ENCODE data around the gene GLS.
A peak's percentile ranks its signal among the peaks of the same experiment; 100 is the strongest.
"Not testable (repeated sequence)": the region's sequence is repeated elsewhere in the genome, so short reads cannot be mapped to it uniquely, and the experiment has no call there.

GLS gene

DNA sequence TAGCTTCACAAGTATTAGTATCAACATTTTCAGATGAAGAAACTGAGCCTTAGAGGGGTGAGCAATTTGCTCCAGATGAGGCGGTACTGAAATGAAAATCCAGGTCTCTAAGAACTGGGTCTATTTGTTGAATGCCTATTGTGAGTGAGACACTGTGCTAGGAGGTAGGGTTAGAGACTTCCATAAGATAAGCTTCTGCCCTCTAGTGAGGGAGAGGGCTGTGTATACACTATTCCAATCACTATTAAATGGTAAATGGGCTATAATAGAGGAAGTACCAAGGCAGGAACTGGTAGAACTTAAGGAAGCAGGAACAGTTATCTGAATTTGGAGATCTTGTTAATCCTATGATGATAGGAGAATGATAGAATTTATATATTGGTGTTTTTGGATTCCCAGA is 23.6 kb upstream of the GLS start:
- DNase-seq = no peak

DNA sequence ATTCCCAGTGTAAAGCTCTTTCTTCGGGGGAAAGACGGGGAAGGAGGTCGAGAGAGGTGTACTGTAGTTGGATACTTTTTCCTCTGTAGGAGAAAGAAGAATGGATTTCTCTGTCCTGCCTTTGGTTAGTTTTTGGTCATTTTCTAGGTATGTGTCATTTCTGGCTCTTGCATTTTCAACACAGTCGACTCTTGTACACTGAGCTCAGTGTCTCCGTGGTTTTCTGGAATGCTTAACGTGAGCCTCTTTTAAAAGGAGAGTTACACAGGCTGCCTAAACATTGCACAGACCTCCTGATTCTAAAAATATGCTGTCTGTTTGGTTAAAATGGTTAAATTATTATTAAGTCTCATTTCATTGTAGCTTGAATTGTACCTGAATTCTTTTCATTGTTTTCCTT is 21.8 kb upstream of the GLS start:
- DNase-seq = peak; percentile 93

DNA sequence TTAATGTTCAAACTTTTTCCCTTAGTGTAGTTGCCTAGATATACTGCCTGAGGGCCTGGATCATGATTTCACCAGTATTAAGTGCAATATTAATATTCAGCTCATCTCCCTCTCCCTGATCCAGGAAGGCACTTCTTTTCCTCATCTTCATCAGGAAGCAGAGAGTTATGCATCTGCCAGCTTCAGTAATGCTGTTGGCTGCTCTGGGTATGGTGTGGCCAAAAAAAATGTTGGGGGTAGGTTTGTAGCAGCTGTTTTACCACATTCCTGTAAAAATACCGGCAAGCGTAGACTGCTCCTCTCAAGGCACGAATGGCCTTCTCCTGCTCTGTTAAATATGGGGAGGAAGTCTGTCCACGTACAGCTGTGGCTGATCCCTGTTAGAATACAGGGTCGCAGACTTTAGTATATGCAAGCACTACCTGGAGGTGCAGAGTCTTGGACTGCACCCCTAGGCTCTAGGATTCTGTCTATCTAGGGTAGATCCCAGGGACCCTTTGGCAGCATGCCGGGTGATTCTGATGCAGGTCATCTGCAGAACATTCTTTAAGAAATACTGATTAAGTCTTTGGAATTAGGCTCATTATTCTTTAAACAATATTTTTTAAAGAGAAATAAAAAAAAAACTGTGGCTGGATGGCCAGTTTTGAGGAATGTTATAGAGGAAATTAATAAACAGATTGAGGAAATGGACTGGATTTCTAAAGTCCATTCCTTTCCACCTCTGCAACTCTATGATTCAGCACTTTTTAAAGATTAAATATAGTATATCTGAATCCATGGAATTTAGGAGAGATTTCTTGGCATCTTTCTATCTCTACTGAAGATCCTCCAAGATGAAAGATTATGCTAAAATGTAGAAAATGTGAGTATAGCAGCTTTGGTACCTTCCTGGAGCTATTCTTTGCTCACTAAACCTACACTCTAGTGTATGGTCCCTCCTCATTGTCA is 21.0 kb upstream of the GLS start:
- peak; percentile 86 for DNase-seq

DNA sequence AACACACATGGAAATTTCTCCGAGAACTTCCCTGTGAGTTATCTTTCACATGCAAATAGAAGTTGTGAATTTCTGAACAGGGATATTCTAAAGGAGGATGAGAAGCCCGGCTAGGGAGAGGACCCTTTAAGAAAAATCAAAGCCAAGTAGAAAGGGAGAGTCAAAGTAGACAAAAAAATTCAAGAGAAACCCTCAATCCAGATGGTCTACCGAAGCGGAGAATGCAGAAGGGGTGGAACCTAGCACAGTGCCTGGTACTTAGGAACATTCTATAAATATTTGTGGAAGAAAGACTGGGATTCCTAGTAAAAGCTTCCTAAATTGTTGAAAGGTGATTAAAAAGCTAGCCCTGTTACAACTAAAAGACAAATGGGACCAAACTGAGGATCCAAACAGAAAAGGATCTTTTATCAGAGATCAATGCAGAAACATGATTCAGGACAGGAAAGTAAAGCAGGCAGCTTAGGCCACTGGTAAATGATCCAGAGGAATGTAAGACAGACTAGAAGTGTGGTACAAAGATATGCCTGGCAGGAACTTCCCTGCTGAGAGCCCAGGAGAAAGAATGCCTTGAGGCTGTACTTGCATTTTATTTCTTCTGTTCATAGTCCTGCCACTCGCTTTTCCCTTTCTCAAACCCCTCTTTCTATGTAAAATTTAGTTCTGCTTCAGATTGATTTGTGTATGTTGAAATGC is 19.5 kb upstream of the GLS start:
- DNase-seq = peak; percentile 96

DNA sequence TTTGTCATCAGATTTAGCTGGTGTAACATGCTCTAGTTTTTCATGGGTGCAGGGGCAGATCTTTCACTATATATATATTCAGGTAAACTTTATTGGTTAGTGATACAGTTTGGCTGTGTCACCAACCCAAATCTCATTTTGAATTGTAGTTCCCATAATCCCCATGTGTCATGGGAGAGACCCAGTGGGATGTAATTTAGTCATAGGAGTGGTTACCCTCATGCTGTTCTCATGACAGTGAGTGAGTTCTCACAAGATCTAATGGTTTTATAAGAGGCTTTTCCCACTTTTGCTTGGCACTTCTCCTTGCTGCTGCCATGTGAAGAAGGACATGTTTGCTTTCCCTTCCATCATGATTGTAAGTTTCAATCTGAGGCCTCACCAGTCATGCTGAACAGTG is 18.5 kb upstream of the GLS start:
- not testable (repeated sequence) for DNase-seq

DNA sequence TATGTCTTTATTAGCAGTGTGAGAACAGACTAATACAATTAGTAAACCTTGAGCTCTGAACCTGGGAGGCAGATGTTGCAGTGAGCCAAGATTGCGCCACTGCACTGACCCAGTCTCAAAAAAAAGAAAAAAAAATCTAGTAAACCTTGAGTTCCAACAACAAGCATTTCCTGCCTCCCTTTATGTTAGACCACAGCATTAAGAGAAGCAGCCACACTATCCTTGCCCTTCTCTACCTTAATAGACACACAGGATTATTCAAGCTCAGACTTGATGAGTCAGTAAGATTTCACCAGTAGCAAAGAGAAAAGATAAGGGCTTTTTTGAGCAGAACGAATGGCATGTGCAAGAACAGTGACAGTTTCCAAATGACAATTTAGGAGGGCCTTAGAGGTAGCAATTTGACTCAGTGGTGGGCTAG is 18.0 kb upstream of the GLS start:
- no peak for DNase-seq

DNA sequence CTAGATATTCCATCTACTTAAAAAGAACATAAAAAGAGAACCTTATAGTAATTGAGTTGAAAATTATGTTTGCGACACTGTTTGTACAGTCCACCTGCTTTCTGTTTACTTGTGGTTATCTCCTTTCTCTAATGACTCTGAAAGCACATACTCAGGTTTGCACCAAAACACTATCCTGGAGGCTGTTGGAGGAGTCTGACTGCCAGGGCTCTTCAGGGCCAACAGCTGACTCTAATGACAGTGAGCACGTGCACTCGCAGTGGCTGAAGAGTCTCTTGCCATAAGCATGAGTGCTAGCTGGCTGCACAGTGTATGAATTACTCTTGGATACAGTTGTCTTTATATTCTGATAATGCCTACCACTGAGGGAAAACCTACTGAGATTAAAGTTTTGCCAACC is 16.7 kb upstream of the GLS start:
- DNase-seq = peak; percentile 67

DNA sequence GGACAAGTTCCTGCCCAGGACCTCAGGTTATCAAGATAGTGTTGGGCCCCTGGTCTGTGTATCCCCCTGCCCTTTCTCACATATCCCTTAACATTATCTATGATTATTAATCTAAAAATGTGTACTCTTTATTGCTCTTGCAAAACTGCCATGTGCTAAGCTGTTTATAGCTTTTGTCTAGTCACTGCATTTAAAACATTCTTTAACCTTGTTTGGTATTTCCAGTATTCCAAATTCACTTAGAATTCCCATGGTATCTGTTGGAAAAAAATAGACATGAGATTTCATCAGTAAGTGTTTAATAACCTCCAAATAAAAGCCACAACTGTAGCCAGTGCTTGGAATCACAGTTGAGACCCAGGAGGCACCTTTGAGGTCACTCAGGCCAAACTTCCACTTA is 16.2 kb upstream of the GLS start:
- DNase-seq = peak; percentile 92

DNA sequence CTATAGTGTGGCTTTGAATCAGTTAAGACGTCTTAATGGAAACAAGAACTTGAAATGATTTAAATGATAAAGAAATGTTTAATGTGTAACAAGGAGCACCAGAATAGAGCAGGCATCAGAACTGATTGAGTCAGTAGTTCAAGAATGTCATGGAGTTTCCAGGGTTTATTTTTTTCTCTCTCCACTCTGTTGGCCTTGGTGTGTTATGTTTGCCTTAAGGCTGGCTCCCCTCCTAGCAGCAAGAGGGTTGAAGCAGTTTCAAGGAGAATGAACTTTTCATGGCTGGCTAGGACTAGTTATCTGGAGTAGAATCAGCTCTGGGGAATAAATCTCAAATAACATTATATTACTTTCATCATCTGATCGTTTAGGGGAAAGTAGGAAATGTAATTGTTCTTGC is 13.4 kb upstream of the GLS start:
- peak; percentile 88 for DNase-seq

DNA sequence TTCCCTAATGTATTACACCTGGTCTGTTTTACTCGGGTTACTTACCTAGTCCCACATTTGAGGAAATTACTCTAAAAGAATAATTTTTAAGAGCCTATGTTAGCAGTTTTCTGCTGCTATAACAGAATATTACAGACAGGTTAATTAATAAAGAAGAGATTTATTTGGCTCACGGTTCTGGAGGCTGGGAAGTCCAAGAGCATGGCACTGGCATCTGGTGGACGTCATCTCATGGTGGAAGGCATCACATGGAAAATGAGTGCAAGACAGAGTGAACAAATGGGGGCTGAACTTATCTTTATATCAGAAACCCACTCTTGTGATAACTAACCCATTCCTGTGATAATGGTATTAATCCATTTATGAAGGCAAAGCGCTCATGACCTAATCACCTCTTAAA is 12.8 kb upstream of the GLS start:
- DNase-seq = no peak

DNA sequence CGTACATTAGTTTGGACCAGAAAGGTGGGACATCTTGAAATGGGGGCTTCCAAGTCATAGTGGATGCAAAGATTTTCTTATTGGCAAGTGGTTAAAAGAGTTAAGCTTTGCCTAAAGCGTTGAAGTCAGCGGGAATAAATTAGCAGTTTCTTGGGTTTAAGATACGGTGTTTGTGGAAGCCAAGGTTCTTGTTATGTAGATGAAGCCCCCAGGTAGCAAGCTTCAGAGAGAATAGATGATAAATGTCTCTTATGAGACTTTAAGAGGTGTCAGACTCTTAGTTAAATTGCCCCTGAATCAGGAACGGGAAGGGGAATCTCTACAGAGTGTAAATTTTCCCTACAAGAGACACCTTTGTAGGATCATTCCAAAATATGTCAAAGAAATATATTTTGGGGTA is 10.9 kb upstream of the GLS start:
- DNase-seq = no peak

DNA sequence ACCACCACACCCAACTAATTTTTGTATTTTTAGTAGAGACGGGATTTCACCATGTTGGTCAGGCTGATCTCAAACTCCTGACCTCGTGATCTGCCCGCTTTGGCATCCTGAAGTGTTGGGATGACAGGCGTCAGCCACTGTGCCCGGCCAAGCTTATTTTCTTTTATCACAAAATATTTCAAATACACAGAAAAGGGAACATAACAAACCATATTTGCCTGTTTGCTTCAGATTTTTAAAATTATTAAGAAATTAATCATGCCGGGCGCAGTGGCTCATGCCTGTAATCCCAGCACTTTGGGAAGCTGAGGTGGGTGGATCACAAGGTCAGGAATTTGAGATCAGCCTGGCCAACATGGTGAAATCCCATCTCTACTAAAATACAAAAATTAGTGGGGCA is 7.2 kb upstream of the GLS start:
- DNase-seq = not testable (repeated sequence)

DNA sequence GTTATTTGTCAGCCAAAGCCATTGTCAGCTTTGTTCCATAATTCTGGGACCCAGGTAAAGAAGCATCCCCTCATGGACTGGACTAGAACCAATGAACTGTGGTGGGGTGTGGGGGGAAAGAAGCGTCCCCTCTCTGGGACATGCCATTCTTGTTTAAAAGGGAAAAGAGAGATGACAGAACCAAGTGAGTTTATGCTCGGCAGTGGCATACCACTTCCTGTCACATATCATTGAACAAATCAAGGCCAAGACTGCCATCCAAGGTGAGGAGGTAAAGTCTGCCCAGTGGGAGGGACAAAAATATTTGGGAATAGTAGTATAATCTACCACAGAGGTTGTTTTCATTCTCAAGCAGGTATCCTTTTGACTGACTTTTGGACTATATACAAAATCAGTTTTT is 4.7 kb upstream of the GLS start:
- no peak for DNase-seq

DNA sequence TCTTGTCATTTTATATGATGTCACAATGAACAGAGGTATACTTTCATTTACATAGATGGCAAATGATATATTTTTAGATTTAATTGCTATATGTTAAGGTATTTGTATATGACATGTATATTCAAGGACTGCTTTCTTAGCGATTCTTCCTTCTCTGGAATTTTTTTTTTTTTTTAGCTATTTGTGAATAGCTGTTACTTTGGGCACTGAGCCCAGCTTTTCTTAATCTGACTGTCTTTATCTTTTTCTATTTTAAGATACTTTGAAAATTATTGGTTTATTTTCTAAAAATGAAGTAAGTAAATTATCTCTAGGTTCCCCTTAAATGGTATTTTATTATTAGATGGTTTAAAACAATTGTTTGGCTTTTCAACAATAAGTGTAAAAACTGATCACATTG is 4.0 kb upstream of the GLS start:
- DNase-seq = no peak

DNA sequence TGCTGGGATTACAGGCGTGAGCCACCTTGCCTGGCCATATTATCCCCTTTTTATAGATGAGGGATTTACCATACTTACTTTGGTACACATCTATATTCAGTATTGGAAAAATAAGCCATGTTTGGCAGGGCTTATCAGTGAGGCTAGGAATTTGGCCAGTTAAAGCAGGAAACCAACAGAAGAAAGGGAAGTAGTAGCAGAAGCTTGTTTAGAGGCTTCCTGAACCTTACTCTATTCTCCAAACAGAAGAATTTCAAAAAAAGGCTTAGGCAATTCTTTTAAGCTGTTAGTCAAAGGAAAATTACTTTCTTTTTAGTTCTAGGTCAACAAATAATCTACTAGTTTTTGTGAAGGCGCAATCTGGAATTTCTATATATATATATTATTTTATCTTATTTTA is 3.2 kb upstream of the GLS start:
- DNase-seq = no peak

DNA sequence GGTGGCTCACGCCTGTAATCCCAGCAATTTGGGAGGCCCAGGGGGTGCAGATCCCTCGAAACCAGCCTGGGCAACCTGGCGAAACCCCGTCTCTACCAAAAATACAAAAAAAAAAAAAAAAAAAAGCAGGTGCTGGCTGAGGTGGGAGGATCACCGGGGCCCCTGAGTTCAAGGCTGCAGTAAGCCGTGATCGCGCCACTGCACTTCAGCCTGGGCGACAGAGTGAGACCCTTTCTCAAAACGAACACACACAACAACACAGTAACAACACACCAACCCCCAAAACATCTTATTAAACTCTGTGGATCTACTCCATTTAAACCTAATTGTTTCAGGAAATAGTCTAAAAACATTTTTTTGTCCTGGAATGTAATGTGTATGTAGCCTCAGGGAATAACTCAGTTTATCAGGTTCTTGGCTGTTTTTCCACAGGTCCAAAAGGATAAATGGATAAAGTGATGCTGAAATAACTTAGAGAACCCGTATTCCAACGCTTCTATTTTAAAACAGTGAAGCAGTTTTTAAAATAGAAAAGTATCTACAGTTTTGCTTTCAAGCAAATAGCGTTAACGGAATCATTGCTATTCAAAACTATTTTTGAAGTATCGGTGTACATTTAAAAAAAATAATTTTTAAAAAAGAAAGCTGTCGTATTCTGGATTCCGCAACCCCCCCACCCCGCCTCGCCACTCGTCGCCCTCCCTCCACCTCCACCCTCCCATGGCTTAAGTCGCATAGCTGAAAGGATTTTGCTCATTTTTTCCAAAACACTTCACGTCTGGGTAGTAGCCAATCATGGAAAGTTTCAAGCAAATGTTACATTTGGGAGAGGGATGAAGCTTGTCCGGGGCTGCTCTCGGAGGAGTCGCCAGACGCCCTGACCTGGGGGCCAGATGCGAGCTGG is 895 bp upstream of the GLS start:
- peak; percentile 72 for DNase-seq

DNA sequence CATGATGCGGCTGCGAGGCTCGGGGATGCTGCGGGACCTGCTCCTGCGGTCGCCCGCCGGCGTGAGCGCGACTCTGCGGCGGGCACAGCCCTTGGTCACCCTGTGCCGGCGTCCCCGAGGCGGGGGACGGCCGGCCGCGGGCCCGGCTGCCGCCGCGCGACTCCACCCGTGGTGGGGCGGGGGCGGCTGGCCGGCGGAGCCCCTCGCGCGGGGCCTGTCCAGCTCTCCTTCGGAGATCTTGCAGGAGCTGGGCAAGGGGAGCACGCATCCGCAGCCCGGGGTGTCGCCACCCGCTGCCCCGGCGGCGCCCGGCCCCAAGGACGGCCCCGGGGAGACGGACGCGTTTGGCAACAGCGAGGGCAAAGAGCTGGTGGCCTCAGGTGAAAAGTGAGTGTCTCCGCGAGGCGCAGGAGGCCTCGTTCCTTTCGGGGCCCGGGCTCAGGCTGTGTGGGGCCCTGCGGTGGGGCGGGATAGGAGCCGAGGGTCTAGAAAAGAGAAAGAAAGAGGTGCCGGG is 520 bp downstream of the GLS start:
- DNase-seq = no peak

DNA sequence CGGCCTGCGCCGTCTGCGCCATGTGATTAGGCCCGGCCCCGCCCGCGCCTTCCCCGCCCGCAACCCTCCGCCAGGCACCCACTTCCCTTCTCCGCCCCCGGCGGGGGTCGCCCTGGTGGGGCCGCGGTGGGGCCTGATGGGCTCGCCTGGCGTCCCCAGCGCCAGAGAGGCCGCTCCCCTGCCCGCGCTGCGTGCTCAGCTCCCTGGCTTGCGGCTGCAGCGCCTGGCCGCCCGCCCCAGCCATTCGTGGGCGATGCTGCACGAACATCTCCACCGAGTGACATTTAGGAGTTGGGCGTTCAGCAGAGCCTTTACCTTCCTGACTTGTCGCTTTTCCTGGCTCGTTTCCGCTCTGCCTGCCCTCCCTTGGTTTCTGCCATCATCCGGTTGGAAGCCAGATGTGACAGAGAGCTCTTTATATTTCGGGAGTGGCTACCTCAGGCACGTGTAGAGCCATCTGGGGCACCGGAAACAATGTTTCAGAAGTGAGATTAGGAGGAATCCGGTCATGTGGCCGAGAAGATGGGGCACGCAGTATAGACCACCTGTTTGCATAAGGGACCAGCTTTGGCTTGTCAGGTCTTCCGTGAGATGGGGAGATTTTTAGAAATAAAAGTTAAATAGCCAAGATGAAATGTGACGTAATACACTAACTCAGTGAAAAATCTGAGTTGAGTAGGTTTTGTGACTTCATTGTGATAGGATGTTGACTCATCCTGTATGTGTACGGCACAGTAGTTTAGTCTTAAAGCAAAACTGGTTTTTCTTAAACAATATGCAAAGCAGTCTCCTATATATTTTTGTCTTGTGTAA is 1.2 kb downstream of the GLS start:
- peak; percentile 63 for DNase-seq

DNA sequence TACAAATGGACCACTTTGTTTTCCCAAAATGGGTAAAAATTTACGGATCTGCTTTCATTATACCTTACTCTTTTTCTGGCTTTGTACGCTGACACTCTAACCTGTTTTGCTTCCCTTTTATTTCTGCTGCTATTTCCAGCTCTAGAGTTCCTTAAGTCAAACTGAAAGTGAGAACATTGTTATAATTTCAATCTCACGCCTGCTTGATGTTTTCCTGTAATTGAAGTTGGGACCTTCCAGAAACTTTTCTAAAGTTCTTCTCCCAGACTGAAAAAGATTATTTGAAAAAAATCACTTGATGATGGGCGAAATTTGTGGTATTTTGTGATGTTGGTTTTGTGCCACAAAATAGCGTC is 1.8 kb downstream of the GLS start:
- DNase-seq = no peak

DNA sequence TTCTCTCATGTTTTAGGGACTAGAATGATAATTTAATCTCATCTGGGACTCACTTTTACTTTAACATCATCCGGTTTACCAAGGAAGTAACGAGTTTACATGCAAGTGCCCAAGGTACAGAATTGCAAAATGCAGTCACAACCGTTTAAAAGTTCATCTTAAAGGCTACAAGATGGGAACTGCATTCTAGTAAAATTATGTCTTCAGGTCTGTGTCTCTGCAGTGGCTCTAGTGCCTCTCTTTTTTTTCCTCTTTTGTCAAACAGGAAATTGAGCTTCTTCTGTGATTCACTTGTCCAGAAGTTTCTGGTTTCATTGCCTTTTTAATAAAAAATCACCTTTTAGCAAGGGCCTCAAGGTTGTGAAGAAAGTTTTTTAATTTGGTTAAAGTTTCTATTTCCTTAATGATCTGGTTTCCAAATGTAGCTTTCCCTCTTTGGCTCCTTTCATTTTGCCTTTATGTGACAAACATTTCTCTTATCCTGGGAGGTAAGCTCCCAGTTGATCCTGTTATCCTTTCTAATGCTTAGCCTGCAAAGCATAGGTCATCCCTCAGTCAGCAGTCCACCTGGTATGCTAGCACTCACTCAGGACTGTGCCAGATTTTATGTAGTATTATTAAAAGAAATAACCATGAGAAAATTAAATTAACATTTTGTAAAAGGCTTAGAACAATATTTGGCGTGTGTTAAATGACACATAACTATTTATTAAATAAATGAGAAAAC is 2.4 kb downstream of the GLS start:
- DNase-seq = no peak

DNA sequence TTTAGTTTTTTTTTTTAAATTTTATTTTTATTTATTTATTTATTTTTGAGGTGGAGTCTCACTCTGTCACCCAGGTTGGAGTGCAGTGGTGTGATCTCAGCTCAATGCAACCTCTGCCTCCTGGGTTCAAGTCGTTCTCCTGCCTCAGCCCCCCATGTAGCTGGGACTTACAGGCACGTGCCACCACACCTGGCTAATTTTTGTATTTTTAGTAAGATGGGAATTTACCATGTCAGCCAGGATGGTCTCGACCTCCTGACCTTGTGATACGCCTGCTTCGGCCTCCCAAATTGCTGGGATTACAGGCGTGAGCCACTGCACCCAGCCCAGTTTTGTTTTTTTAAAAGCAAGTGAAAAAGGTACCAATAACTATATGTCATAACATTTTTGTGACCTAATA is 5.2 kb downstream of the GLS start:
- not testable (repeated sequence) for DNase-seq
